Measurements from ENCODE around the gene BMP5. TPM values are rescaled to one million over a fixed set of nuclear protein-coding genes. Genes with fewer than 3 reads are reported as not detected.
"Not testable (repeated sequence)": the region's sequence is repeated elsewhere in the genome, so short reads cannot be mapped to it uniquely, and the experiment has no call there.

Gene BMP5
- not detected in 2 replicates for total RNA-seq

- no peak for DNase-seq (ENCODE audit: extremely low read depth, low read depth, low spot score)
Measured at GRCh38 chr6:55875400-55875799, at the start of gene BMP5. TSS of gene BMP5 (minus strand) at chr6:55875590. CDS start at chr6:55874865, 725 bp downstream.

GRCh38 chr6:55922406-55922805 lies 47.0 kb upstream of the BMP5 start:
- DNase-seq (ENCODE audit: extremely low read depth, low read depth, low spot score) = no peak

DNA sequence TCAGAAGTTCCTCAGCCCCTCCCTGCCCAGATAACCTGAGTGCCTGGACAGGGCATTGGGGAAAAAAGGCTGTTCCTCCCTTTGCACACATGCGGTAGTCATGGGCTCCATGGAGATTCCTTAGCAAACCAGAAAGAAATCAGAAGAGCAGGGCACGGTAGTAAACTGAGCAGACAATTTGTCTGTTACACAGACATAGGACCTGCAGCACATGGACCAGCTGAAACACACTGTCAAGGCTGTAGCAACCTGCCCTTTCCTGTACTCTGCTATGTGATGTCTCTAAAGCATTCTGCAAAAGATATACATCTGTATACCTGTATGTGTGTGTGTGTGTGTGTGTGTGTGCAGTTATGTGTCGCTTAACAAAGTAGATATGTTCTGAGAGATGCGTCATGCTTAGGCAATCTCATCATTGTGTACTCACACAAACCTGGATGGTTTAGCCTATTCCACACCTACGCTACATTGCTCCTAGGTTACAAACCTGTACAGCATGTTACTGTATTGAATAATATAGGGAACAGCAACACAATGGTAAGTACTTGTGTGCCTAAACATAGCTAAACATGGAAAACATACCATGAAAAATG lies 44.4 kb upstream of the BMP5 start:
- no peak for DNase-seq (ENCODE audit: extremely low read depth, low read depth, low spot score)

DNA sequence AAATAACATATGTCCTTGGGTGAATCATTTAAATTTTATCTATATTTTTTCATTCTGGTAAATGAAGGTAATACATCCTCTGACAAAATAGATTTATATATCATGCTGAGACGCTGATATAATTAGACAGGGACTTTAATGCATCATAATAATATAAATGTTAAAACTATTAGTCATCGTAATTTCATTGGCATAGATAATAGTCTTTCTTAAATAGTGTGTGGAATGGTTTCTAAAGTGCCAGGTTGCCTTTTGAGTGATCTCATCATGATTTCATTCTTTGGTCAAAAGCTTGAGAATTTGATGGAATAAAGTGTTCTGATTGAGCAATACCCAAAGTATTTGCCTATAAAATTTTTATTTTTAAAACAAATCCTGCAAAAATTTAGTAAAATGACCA lies 43.2 kb upstream of the BMP5 start:
- no peak for DNase-seq (ENCODE audit: extremely low read depth, low read depth, low spot score)

DNA sequence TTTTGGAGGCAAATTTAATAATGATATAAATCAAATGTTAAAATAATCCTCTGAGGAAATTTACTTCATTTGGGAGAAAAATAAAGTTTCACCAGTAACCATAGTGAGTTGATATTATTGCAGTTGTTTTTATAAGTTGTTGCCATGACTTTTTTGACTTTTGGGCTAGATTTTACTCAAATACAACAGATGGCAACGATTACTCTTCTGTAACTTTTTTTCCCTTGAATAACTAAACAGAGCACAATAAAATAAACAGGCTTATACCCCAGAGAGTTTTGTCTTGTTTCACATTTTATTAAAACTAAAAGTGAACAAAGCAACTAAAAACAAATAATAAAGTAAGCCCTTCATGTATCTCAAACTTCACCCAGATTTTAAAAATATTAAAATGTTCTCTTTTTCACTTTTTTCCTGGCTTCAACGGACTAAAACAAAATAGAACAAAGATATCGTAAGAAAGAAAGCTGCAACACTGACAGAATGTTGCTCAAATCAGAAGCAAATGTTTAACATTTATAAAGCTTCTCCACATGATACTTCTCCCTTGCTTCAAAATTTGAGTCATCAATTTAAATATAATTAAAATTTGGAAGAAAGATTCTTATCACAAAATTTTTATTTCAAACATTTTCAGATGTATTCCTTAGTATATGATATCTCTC lies 42.5 kb upstream of the BMP5 start:
- DNase-seq (ENCODE audit: extremely low read depth, low read depth, low spot score) = no peak

- no peak for DNase-seq (ENCODE audit: extremely low read depth, low read depth, low spot score)
Measured at GRCh38 chr6:55916188-55916587, 40.8 kb upstream of the BMP5 start.

GRCh38 chr6:55913228-55914195 lies 38.1 kb upstream of the BMP5 start:
- DNase-seq (ENCODE audit: extremely low read depth, low read depth, low spot score) = no peak

GRCh38 chr6:55910466-55910865 lies 35.1 kb upstream of the BMP5 start:
- not testable (repeated sequence) for DNase-seq (ENCODE audit: extremely low read depth, low read depth, low spot score)

- DNase-seq (ENCODE audit: extremely low read depth, low read depth, low spot score) = not testable (repeated sequence)
Measured at GRCh38 chr6:55909911-55910310, 34.5 kb upstream of the BMP5 start.

DNA sequence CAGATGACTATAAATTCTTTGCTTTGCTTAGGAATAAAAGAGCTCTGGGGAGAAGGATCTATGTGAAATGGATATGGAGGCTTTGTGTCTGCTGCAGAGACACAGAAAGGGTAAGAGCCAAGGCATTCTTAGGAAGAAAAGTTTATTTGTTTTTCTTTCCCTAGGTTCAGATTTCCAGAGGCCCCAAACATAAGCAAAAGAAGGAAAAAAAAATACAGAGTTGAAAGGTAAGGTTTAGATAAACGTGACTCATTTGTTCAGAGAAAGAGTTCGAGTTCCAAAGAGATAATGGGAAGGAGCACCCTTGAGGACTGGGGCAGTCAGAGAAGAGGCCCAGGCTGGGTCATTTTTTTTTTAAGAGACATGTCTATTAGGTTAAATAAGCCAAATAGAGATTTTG lies 27.4 kb upstream of the BMP5 start:
- DNase-seq (ENCODE audit: extremely low read depth, low read depth, low spot score) = no peak

GRCh38 chr6:55901765-55902270 lies 26.4 kb upstream of the BMP5 start:
- no peak for DNase-seq (ENCODE audit: extremely low read depth, low read depth, low spot score)

GRCh38 chr6:55898342-55898741 lies 23.0 kb upstream of the BMP5 start:
- DNase-seq (ENCODE audit: extremely low read depth, low read depth, low spot score) = no peak

DNA sequence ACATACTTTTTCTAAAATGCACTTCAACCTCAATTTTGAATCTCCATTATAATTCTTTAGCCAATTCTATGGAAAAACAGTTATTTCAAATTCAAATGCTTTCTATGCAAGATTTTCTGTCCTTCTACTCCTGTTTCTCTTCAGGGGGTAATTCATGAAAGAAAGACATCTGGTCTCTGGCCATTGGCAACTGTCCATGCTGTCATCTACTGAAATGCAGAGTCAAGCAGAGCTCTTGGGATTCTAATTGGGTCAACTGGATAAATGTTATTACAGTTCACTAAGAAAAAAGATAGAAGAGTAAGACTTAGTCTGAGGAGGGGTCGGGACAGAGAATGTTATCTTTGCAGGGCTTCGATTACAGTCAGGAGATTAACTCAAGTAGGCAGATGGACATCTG lies 22.0 kb upstream of the BMP5 start:
- no peak for DNase-seq (ENCODE audit: extremely low read depth, low read depth, low spot score)

- no peak for DNase-seq (ENCODE audit: extremely low read depth, low read depth, low spot score)
Measured at GRCh38 chr6:55895972-55896730, 20.8 kb upstream of the BMP5 start.

- DNase-seq (ENCODE audit: extremely low read depth, low read depth, low spot score) = no peak
Measured at GRCh38 chr6:55892749-55893357, 17.5 kb upstream of the BMP5 start.

- no peak for DNase-seq (ENCODE audit: extremely low read depth, low read depth, low spot score)
Measured at GRCh38 chr6:55888917-55889316, 13.5 kb upstream of the BMP5 start.

DNA sequence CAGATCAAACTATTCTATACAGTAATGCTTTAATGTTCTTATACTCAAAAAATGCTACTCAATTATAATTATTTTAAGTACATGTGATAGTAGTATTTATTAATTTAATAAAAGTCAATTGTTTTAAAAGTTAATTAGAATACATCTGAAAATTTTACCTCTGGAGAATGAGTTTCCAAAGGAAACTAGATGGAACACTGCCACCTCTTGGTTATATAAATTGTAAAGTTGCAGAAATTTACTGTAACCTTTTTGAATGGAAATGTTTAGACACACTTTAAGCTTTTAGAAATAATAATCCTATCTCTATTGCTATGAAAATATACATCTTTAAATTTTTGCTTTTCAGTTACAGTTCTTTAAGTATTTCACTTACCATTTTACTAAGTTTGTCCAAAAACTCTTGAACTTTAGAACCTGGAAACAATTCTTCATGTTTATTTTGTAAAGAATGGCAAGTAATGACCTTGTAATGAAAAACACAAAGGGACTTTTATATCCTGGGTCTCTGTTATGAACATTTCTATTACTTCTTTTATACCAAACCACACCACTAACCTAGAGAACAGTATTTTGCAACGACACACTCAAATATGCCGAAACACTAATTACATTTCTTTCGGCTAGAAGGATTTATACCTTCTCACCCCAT lies 10.9 kb upstream of the BMP5 start:
- DNase-seq (ENCODE audit: extremely low read depth, low read depth, low spot score) = no peak

GRCh38 chr6:55882718-55883569 lies 7.6 kb upstream of the BMP5 start:
- peak; percentile 85 for DNase-seq (ENCODE audit: extremely low read depth, low read depth, low spot score)

DNA sequence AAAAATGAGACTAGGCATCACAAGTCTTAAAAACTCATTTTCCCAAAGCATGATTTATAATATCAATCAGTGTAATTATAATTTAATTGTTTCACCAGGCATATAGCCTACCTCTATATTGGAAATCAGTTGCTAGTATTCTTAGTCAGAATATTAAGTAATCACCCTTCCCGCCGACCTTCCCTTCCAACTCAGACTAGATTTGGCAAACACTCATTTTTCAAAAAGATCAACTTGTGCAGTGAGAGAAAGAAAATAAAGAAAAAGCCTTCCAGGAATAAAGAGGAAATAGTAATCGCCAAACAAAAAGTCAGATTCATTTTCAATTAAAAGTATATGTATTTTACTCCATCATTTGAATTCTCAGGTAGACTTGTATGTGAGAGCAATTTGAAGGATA lies 1.9 kb upstream of the BMP5 start:
- DNase-seq (ENCODE audit: extremely low read depth, low read depth, low spot score) = no peak
